ENCODE measurements around the gene KIAA1614. TPM values are rescaled to one million over a fixed set of nuclear protein-coding genes. Genes with fewer than 3 reads are reported as not detected.

Gene KIAA1614
- total RNA-seq, 1 donor from 2014 or later = 2.6 TPM

- H3K4me3 Mint-ChIP-seq (ENCODE audit: unreplicated experiment) = peak overlapping the region; percentile 7
- H3K27ac Mint-ChIP-seq (ENCODE audit: unreplicated experiment) = no peak overlapping the region
- H3K9me3 Mint-ChIP-seq (ENCODE audit: unreplicated experiment) = no peaks in the 10 kb centered on the region
- H3K27me3 Mint-ChIP-seq (ENCODE audit: unreplicated experiment) = peaks cover 7% of the 10 kb centered on the region
- peaks cover 12% of the 10 kb centered on the region for H3K36me3 Mint-ChIP-seq (ENCODE audit: low read depth, unreplicated experiment)
- DNase-seq (ENCODE audit: low spot score) = no peak
- peaks cover 23% of the 10 kb centered on the region for H3K4me1 Mint-ChIP-seq (ENCODE audit: unreplicated experiment)
- TF ChIP-seq CTCF (IDR thresholded peaks at IDR 0.05; ENCODE audit: unreplicated experiment) = no peak
Measured at GRCh38 chr1:180937624-180938225, 25.0 kb downstream of the KIAA1614 start.

GRCh38 chr1:180939073-180939710 lies 26.5 kb downstream of the KIAA1614 start:
- H3K9me3 Mint-ChIP-seq (ENCODE audit: unreplicated experiment) = no peaks in the 10 kb centered on the region
- TF ChIP-seq CTCF (IDR thresholded peaks at IDR 0.05; ENCODE audit: unreplicated experiment) = no peak
- H3K4me3 Mint-ChIP-seq (ENCODE audit: unreplicated experiment) = peak overlapping the region; percentile 11
- H3K4me1 Mint-ChIP-seq (ENCODE audit: unreplicated experiment) = peaks cover 17% of the 10 kb centered on the region
- DNase-seq (ENCODE audit: low spot score) = no peak
- peaks cover 12% of the 10 kb centered on the region for H3K36me3 Mint-ChIP-seq (ENCODE audit: low read depth, unreplicated experiment)
- peak overlapping the region; percentile 65 for H3K27ac Mint-ChIP-seq (ENCODE audit: unreplicated experiment)
- peaks cover 7% of the 10 kb centered on the region for H3K27me3 Mint-ChIP-seq (ENCODE audit: unreplicated experiment)

GRCh38 chr1:180939711-180940103 lies 27.0 kb downstream of the KIAA1614 start:
- Mint-ChIP-seq H3K27me3 (ENCODE audit: unreplicated experiment) (peaks cover 5% of the 10 kb centered on the region), H3K4me1 (ENCODE audit: unreplicated experiment) (peaks cover 14% of the 10 kb centered on the region), H3K9me3 (ENCODE audit: unreplicated experiment) (no peaks in the 10 kb centered on the region), H3K27ac (ENCODE audit: unreplicated experiment) (peak overlapping the region; percentile 65), H3K4me3 (ENCODE audit: unreplicated experiment) (peak overlapping the region; percentile 11), H3K36me3 (ENCODE audit: low read depth, unreplicated experiment) (peaks cover 9% of the 10 kb centered on the region)
- TF ChIP-seq CTCF (IDR thresholded peaks at IDR 0.05; ENCODE audit: unreplicated experiment) = no peak
- no peak for DNase-seq (ENCODE audit: low spot score)

- Mint-ChIP-seq H3K4me1 (ENCODE audit: unreplicated experiment) (peaks cover 14% of the 10 kb centered on the region), H3K4me3 (ENCODE audit: unreplicated experiment) (no peak overlapping the region), H3K36me3 (ENCODE audit: low read depth, unreplicated experiment) (peaks cover 9% of the 10 kb centered on the region), H3K9me3 (ENCODE audit: unreplicated experiment) (no peaks in the 10 kb centered on the region), H3K27me3 (ENCODE audit: unreplicated experiment) (peaks cover 5% of the 10 kb centered on the region), H3K27ac (ENCODE audit: unreplicated experiment) (no peak overlapping the region)
- no peak for DNase-seq (ENCODE audit: low spot score)
- TF ChIP-seq CTCF (IDR thresholded peaks at IDR 0.05; ENCODE audit: unreplicated experiment) = no peak
Measured at GRCh38 chr1:180940445-180940844, 27.7 kb downstream of the KIAA1614 start.
